Tongue (tissue), 2 donors: Measurements from ENCODE around the gene GJD4. TPM values are rescaled to one million over a fixed set of nuclear protein-coding genes. Genes with fewer than 3 reads are reported as not detected.

Experiments used
- DNase-seq: peaks from one replicate; pipeline ENCODE4 v3.0.0-alpha.2; 2015
- total RNA-seq: library from RNA; depleted of rRNA; stranded (reverse); fragments of >200 nt; gene quantifications from one replicate; pipeline ENCODE4 v1.2.3, GENCODE V29; 2014

The GJD4 gene
- total RNA-seq, 1 donor from 2014 or later = 0.21 TPM

- peak; percentile 86 for DNase-seq
Observed at GRCh38 chr10:35579726-35580422, 25.3 kb upstream of the GJD4 start.

GRCh38 chr10:35580423-35580770 is 24.7 kb upstream of the GJD4 start:
- no peak for DNase-seq

- no peak for DNase-seq
Observed at GRCh38 chr10:35581655-35582054, 23.5 kb upstream of the GJD4 start.

GRCh38 chr10:35584946-35585345 is 20.2 kb upstream of the GJD4 start:
- DNase-seq = no peak

- no peak for DNase-seq
Observed at GRCh38 chr10:35585356-35585755, 19.8 kb upstream of the GJD4 start.

- peak; percentile 83 for DNase-seq
Observed at GRCh38 chr10:35585903-35586535, 19.1 kb upstream of the GJD4 start.

GRCh38 chr10:35588836-35589235 is 16.3 kb upstream of the GJD4 start:
- peak; percentile 45 for DNase-seq

- no peak for DNase-seq
Observed at GRCh38 chr10:35592441-35592840, 12.7 kb upstream of the GJD4 start.

GRCh38 chr10:35594115-35595079 is 10.7 kb upstream of the GJD4 start:
- no peak for DNase-seq

GRCh38 chr10:35595106-35595505 is 10.0 kb upstream of the GJD4 start:
- DNase-seq = peak; percentile 55

GRCh38 chr10:35598379-35598778 is 6.8 kb upstream of the GJD4 start:
- no peak for DNase-seq

- no peak for DNase-seq
Observed at GRCh38 chr10:35600193-35600592, 4.9 kb upstream of the GJD4 start.

- no peak for DNase-seq
Observed at GRCh38 chr10:35606430-35606829, 1.3 kb downstream of the GJD4 start.

GRCh38 chr10:35607475-35608327 is 2.6 kb downstream of the GJD4 start:
- peak; percentile 33 for DNase-seq

- DNase-seq = no peak
Observed at GRCh38 chr10:35608328-35608672, 3.2 kb downstream of the GJD4 start.

GRCh38 chr10:35611750-35612149 is 6.6 kb downstream of the GJD4 start:
- no peak for DNase-seq

GRCh38 chr10:35612385-35613106 is 7.4 kb downstream of the GJD4 start:
- DNase-seq = no peak

- no peak for DNase-seq
Observed at GRCh38 chr10:35613107-35613440, 7.9 kb downstream of the GJD4 start.

- DNase-seq = peak; percentile 63
Observed at GRCh38 chr10:35613597-35614226, 8.6 kb downstream of the GJD4 start.

GRCh38 chr10:35614312-35614711 is 9.2 kb downstream of the GJD4 start:
- DNase-seq = no peak

- DNase-seq = no peak
Observed at GRCh38 chr10:35626971-35627507, 21.9 kb downstream of the GJD4 start.
